GM13976 (cell line): ENCODE results near the gene COPG2.
"Not testable (repeated sequence)": the region's sequence is repeated elsewhere in the genome, so short reads cannot be mapped to it uniquely, and the experiment has no call there.

Experiments
- DNase-seq: peaks from one replicate; pipeline ENCODE4 v3.0.0; 2012; ENCODE audit warnings: low spot score
- in situ Hi-C: fragments of 300-500 bp; cut with MboI; formaldehyde crosslinking; loops from one replicate; pipeline ENCODE4 v1.12.0; 2022; ENCODE audit warnings: low sequenced_read_pairs, mixed read lengths, inconsistent platforms; ENCODE audit not compliant: unreplicated experiment
- TF ChIP-seq, protein P1 (sequence below): IDR thresholded peaks from 2 replicates; pipeline ENCODE4 v1.5.1; 2012; ENCODE audit warnings: borderline replicate concordance, mild to moderate bottlenecking; ENCODE audit not compliant: insufficient read depth; ENCODE audit errors: extremely low read depth, missing control alignments, control extremely low read depth

Gene COPG2

DNA sequence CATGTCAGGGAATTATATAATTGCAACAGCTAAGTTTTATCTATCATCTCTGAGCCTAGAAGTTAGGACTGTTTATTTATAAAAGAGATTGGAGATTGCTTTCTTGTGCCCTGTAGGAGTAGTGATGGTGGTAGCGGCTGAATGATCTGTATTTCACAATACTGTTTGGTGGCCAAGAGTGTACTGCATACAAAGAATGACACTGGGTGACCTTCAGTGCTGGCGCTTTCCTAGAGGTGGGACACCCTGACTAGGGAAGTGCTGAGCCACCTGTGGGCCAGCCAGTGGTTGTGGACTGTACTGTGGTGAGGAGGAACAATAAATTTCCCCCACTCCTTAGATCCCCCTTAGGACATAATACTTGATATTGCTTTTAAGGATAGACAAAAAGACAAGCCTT, 53.0 kb downstream of the COPG2 start:
- in situ Hi-C loops = no loop called here
- TF ChIP-seq, protein P1, sequence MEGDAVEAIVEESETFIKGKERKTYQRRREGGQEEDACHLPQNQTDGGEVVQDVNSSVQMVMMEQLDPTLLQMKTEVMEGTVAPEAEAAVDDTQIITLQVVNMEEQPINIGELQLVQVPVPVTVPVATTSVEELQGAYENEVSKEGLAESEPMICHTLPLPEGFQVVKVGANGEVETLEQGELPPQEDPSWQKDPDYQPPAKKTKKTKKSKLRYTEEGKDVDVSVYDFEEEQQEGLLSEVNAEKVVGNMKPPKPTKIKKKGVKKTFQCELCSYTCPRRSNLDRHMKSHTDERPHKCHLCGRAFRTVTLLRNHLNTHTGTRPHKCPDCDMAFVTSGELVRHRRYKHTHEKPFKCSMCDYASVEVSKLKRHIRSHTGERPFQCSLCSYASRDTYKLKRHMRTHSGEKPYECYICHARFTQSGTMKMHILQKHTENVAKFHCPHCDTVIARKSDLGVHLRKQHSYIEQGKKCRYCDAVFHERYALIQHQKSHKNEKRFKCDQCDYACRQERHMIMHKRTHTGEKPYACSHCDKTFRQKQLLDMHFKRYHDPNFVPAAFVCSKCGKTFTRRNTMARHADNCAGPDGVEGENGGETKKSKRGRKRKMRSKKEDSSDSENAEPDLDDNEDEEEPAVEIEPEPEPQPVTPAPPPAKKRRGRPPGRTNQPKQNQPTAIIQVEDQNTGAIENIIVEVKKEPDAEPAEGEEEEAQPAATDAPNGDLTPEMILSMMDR = no peak
- no peak for DNase-seq

DNA sequence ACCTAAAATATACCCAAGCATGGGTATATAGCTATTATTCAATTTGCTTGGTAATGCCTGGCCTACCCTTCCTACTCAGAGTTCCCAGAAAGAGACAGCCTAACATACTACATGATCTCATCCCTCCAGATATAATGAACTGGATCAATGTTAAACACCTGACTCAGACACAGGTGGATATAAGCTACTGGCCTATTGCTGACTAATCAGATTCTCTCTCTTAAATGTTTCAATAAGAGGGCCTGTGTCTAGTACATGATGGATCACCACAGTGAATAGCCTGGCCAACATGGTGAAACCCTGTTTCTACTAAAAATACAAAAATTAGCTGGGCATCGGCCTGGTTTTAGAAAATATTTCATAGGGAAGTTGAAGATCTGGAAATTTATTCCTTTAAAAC, 54.1 kb downstream of the COPG2 start:
- TF ChIP-seq, protein P1 = no peak
- in situ Hi-C loops = no loop called here

DNA sequence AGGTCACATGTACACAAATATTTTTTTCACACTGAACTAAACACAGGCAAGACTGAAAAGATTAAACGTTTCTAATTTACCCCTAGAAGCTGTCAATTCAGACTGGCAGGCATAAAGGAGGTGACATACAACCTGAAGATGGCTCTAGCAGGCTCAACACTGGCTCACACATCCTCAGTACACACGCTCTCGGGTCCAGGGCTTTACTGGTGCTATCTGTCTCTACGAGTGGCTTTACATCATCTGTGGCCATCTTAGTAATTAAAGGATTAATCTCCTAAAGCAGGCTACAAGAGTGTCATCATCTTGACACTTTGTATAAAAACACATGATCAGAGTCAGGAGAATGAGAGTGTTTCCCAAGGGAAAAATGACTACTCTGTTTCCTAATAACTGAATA, 57.3 kb downstream of the COPG2 start:
- no peak for DNase-seq
- in situ Hi-C loops = no loop called here

More for the DNA sequence above, 54.1 kb downstream of the COPG2 start:
- DNase-seq = no peak

DNA sequence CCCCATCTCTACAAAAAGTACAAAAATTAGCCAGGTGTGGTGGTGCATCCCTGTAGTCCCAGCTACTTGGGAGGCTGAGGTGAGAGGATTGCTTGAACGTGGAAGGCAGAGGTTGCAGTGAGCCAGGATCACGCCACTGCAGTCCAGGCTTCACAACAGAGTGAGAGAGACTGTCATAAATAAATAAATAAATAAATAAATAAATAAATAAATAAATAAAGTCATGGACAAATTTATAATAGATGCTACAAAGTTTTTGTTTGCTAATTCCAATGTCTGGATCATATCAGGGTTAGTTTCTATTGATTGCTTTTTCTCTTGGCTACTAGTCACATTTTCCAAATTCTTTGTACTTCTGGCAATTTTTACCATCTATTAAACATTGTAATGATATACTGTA, 61.5 kb downstream of the COPG2 start:
- DNase-seq = not testable (repeated sequence)

More for the DNA sequence above, 57.3 kb downstream of the COPG2 start:
- TF ChIP-seq, protein P1 = no peak

DNA sequence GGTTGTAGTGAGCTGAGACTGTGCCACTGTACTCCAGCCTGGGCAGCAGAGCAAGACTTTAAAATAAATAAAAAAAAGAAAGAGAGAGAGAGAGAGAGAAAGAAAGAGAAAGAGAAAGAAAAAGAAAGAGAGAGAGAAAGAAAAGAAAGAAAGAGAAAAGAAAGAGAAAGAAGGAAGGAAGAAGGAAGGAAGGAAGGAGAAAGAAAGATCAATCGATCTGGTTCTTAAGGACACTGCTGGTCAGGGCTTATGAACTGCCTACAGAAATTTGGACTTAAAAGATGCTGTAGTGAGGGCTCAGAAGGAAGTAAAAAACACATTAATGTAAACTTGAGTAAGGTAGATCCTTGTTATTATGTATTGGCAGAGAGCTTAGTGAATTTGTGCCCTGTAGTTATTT, 62.4 kb downstream of the COPG2 start:
- TF ChIP-seq, protein P1 = no peak
- in situ Hi-C loops = no loop called here
- DNase-seq = no peak

More for the DNA sequence above, 61.5 kb downstream of the COPG2 start:
- in situ Hi-C loops = not testable (repeated sequence)

DNA sequence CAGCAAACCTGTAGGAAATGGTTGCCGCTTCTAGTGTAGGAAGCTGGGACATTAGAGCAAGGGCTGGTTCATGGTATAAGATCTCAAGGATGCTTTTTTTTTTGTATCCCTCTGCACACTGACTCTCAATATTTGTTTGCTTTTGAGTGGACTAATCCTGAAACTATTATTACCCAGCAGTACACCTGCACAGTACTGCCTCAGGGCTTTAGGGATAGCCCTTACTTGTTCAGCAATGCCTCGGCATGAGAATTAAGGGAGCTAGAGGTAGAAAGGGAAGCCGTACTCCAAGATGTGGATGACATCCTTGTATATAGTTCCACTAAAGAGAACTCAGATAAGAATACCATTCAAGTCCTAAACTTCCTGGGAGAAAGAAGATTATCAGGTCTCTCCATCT, 70.5 kb downstream of the COPG2 start:
- in situ Hi-C loops = no loop called here
- DNase-seq = no peak
- TF ChIP-seq, protein P1 = no peak

DNA sequence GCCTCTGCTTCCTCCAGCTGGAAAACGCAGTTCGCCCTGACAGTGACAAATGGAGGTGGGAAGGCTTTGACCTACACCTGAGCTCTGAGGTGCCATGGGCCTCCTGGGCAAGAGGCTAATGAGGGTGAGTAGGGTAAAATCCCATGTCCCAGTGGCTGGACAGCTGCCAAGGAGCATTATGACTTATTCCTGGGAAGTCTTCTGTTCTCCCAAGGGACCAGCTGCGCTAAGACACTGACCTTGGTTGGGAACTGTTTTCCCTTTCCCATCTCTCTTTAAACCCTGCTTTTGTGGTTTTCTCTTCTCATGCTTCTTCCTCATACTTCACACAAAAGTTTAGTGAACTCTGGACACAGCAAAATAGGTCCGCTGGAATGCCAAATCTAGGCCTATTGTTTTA, 72.6 kb downstream of the COPG2 start:
- TF ChIP-seq, protein P1 = no peak
- in situ Hi-C loops = no loop called here
- DNase-seq = no peak
